Measurements from ENCODE around the gene GDF11.

The GDF11 gene

GRCh38 chr12:55707841-55708694, 34.9 kb upstream of the GDF11 start, which contains the start of gene ITGA7:
TSS of gene ITGA7 (minus strand) at chr12:55707904. CDS start at chr12:55707682, 222 bp downstream.
- peak; percentile 49 to 61 for DNase-seq

- DNase-seq, result no peak
Measured at GRCh38 chr12:55708695-55709233, 34.2 kb upstream of the GDF11 start.

- no peak for DNase-seq
Measured at GRCh38 chr12:55711786-55712553, 31.0 kb upstream of the GDF11 start.

GRCh38 chr12:55712700-55713415, 30.1 kb upstream of the GDF11 start:
- no peak for DNase-seq

GRCh38 chr12:55713721-55714120, 29.2 kb upstream of the GDF11 start:
- DNase-seq, result no peak

- DNase-seq, result no peak
Measured at GRCh38 chr12:55715169-55715764, 27.7 kb upstream of the GDF11 start.

- peak; percentile 89 to 92 for DNase-seq
Measured at GRCh38 chr12:55715833-55716581, 26.9 kb upstream of the GDF11 start, which contains the start of gene BLOC1S1. TSS of gene BLOC1S1 (plus strand) at chr12:55716046. CDS start at chr12:55716052, 6 bp downstream.

GRCh38 chr12:55716582-55716957, 26.4 kb upstream of the GDF11 start:
- no peak for DNase-seq

GRCh38 chr12:55717011-55718007, 25.6 kb upstream of the GDF11 start:
- DNase-seq, result no peak

- no peak for DNase-seq
Measured at GRCh38 chr12:55718015-55718414, 24.9 kb upstream of the GDF11 start.

- DNase-seq, result no peak
Measured at GRCh38 chr12:55718624-55719275, 24.2 kb upstream of the GDF11 start.

- no peak for DNase-seq
Measured at GRCh38 chr12:55719371-55719770, 23.6 kb upstream of the GDF11 start.

- DNase-seq, result no peak
Measured at GRCh38 chr12:55720071-55720564, 22.8 kb upstream of the GDF11 start, which contains the start of gene RDH5. TSS of gene RDH5 (plus strand) at chr12:55720393. CDS start at chr12:55721185, 792 bp downstream.

- peak; percentile 26 to 31 for DNase-seq
Measured at GRCh38 chr12:55720894-55721444, 22.0 kb upstream of the GDF11 start.

GRCh38 chr12:55721601-55722213, 21.2 kb upstream of the GDF11 start:
- DNase-seq, result no peak

GRCh38 chr12:55722948-55723347, 20.0 kb upstream of the GDF11 start:
- no peak for DNase-seq

GRCh38 chr12:55723516-55724225, 19.3 kb upstream of the GDF11 start:
- no peak for DNase-seq
